22Rv1 (cell line): ENCODE data around the gene DNTT.

Source experiments
- H3K27ac ChIP-seq: fragments of 450-650 bp; 2 replicates; pipeline ENCODE4 v1.5.1; 2017
- ZFX ChIP-seq: fragments of 450-650 bp; IDR thresholded peaks from 2 replicates; pipeline ENCODE4 v1.6.1; 2017; ENCODE audit warnings: antibody characterized with exemption, borderline replicate concordance
- TF ChIP-seq, protein P1 (sequence below): fragments of 450-650 bp; IDR thresholded peaks from 2 replicates; pipeline ENCODE4 v1.5.1; 2017; ENCODE audit warnings: mild to moderate bottlenecking

The DNTT gene

DNA sequence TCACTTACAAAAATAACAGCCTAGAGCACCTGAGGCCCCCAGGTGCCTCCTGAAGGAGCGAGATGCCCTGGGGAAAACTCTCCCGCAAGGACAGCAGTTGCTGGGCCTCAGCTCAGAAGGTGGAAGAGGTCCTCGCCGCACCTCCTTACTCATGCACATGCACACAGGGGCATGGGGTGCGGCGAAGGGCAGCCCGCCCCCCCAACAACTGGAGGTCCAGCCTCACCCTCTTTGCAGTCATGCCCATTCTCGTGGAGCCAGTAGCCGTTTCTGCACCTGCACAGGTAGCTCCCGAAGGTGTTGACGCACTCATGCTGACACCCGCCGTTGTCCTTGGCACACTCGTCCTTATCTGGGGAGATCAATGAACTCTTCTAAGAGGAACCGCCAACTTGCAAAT lies 74.5 kb downstream of the DNTT start:
- H3K27ac ChIP-seq = no peak overlapping the region
- TF ChIP-seq, protein P1, sequence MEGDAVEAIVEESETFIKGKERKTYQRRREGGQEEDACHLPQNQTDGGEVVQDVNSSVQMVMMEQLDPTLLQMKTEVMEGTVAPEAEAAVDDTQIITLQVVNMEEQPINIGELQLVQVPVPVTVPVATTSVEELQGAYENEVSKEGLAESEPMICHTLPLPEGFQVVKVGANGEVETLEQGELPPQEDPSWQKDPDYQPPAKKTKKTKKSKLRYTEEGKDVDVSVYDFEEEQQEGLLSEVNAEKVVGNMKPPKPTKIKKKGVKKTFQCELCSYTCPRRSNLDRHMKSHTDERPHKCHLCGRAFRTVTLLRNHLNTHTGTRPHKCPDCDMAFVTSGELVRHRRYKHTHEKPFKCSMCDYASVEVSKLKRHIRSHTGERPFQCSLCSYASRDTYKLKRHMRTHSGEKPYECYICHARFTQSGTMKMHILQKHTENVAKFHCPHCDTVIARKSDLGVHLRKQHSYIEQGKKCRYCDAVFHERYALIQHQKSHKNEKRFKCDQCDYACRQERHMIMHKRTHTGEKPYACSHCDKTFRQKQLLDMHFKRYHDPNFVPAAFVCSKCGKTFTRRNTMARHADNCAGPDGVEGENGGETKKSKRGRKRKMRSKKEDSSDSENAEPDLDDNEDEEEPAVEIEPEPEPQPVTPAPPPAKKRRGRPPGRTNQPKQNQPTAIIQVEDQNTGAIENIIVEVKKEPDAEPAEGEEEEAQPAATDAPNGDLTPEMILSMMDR = no peak
- no peak for TF ChIP-seq ZFX

GRCh38 chr10:96379758-96380157 lies 75.5 kb downstream of the DNTT start:
- no peak overlapping the region for H3K27ac ChIP-seq
- TF ChIP-seq ZFX = no peak
- TF ChIP-seq, protein P1 = no peak

- TF ChIP-seq, protein P1 = no peak
- no peak for TF ChIP-seq ZFX
- no peak overlapping the region for H3K27ac ChIP-seq
Measured at GRCh38 chr10:96380821-96381220, 76.6 kb downstream of the DNTT start.

- TF ChIP-seq, protein P1 = no peak
- TF ChIP-seq ZFX = no peak
- H3K27ac ChIP-seq = no peak overlapping the region
Measured at GRCh38 chr10:96384506-96384905, 80.3 kb downstream of the DNTT start.

- H3K27ac ChIP-seq = no peak overlapping the region
- no peak for TF ChIP-seq ZFX
- TF ChIP-seq, protein P1 = no peak
Measured at GRCh38 chr10:96387161-96387560, 82.9 kb downstream of the DNTT start.

- TF ChIP-seq ZFX = no peak
- TF ChIP-seq, protein P1 = no peak
- no peak overlapping the region for H3K27ac ChIP-seq
Measured at GRCh38 chr10:96387601-96388000, 83.4 kb downstream of the DNTT start.
